Stimulated activated CD4-positive, alpha-beta T cell treated with anti-CD3 and anti-CD28 coated beads, TNF-alpha, amount 100 ng/mL, for 48 hours (primary cell): ENCODE data around the gene ITGA4.

Source experiments
- DNase-seq, 3 donors: peaks; one replicate each; pipeline ENCODE4 v3.0.0-alpha.2; 2020; ENCODE audit warnings: low read depth in 3 of 3

ITGA4 gene

DNA sequence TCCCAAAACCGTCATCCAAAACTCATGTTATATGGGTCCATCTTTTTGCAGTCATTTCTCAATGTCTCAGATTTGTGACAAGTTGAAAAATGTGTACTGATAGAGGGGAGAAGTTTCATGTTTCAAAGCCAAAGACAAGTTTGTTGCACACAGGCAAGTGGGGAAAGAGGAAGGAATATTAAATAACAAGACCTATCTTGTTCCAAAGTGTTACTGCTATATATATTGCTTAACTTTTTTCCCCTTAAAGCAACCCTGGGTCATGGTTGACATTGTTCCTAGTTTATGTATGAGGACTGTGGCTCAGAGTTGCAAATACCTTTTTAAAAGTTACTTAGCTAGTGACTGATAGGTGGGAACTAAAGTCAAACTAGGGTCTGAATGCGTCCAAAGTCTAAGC, 1.7 kb downstream of the ITGA4 start:
- no peak for DNase-seq

DNA sequence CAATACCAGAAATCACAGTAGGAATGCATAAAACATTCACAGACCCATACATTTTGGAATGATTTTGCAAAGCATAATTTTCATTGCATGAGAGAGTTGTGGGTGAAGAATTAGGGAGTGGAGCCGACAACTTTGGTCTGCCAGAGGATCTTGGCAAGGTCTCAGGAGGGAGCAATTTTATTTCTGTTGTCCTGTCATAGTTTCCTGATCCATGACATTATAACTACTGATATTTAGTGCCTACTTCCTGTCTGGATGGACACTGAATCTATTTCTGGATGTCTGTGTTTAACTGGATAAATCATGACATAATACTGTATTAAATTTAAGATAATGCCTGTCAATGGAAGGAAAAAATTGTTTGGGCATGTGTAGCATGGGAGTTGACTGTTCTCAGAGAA, 2.4 kb downstream of the ITGA4 start:
- no peak for DNase-seq

DNA sequence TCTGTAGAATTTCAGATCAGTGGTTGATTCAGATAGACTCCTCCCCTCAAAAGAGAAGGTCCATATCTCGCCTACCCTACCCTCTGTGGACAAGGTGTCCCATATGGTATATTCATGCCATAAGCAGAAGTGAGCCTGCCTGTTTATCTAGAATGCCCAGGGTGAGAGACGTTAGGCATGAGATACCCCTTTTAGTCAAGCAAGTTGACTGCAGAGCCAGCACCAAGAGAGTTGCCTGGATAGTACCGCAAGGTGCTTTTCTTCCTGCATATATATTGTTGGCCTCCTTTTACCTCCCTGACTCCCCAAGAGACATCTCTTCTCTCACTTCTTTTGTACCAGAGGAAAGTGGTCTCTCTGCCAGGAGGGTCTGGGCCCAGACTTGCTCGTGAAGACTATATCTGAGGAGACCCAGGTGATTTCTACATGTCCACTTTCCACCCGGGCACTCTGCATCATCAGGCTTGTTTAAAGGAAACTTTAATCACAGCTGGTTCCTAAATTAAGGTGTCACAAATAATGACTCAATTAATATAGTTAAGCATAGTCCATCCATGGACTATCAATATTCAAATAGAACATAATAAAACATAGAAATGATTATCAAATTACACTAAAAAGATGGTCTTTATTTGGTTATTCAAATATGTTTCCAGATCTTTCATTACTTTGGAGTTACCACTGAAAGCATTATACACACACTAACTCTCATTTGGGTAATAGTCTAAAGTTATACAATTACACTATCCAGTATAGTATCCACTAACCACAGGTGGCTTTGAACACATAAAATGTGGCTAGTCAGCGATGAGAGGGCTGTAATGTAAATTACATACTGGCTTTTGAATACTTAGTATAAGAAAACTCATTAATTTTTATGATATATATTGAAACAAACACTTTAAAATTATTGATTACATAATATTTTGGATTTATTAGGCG, 4.1 kb downstream of the ITGA4 start:
- DNase-seq: no peak

DNA sequence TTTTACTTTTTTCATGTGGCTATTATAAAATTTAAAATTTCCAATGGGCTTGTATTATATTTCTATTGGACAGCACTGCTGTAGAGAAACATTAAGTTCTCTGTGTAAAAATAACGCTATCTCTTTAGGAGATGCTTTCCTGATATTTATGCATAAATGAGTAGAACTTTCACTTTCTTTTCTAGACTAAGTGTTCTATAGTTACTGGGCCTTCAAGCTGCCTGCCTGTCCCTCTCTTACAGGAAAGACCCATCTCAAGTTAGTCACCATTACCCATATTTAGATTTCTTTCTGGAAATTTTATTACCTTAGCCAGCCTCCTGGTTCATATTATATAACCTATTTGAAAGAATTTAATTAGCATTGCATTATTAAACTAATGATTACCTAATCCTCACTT, 4.8 kb downstream of the ITGA4 start:
- DNase-seq: no peak

DNA sequence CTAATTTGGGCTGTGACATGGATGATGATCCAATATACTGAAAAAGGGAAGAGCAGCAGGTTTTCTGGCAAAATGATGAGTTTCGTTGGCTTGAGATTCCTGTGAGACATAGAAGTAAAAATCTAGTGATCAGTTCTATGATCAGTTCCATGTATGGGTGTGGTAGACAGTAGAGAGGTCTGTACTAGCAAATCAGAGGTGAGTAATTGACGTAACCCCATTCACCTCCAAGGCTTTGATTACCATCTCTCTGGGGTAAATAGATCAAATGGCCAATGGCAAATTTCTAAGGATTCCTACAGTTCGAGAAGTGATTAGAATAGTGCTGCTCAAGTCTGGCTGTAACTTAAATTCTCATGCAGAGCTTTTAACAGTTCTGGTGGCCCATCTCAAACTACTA, 6.4 kb downstream of the ITGA4 start:
- DNase-seq: no peak

DNA sequence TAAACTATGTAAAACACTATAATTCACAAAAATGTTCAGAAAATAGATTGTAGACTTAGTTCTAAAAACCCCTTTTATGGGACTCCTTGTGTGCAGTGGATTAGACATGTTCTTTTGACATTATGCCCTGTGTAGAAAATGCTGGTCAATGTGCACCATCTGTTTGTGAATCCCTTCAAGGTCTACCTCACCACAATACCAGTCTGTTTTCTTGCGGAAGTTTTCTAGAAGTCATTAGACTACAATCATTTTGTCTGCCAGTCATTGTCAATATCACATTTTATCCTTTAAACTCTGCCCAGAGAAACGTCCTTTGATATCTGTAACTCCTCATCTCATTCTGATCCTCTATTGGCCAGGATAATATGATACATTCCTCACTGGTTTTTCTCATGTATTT, 7.8 kb downstream of the ITGA4 start:
- DNase-seq: no peak

DNA sequence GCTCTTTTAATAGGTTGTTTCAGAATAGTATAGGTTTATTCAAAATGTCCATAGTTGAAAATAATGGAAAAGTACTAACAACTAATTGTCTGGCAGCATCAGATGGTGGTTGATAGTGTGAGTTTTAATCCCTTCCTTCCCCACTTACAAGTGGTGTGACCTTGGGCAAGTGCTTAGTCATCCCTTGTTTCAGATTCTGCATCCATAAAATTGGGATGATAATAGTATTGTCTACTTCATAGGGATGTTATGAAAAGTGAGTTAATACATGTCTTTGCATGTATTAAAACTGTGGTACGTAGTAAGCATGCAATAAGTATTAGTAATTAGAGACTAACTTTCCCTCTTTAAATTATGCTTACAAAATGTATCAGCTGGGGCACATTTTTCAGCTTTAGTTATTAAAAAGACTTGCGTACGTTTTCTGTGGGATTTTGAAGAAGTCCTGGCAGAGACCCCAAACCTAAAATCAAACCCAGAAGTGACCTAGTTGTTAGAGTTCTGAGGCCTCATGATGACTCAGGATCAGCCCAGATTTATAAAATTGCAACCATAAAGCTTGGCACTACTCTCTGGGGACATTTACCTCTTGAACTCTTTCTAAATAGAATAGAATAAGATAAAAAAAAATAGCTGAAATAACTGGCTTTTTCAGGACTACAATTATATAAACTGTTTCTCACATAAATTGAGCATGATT, 8.6 kb downstream of the ITGA4 start:
- no peak for DNase-seq

DNA sequence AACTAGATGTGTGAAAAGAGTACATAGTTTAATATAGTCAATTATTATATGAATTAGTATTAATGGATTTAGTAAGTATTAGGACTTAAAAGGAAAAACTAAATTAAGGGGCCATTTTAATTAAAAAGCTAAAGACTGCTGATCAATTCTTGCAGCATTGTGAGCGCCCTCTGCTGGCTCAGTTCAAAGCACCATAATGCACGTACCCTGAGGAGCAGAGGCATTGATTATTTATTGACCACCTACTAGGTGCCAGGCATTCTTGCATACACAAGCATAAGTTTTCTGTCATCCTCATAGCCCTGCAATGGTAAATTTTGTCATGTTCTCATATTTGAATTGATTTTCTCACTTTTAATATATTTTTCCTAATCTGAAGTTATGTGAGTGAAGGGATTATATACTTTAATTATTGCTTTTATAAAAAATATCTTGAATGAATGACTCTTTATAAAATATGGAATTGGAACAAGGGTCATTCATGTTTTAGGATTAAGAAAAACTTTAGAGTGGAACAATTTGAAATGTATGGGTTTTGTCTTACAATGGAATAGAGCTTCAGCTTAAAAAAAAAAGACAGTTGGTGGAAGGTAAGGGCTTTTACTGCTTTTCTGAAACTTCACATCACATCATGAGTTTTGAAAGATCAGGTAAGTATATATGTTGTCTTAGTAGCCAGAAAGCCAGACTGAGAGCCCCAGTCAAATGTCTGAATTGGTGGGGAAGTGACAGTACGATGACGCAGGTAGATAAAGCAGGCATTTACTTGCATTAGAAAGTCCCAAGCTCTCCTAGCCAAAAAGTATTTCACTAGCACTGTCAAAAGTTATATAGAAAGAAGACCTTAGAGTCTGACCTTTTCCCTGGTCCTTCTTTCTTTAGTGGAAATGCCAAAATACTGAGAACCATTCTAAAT, 9.7 kb downstream of the ITGA4 start:
- DNase-seq: peak; percentile 53 to 70 (median 61)

DNA sequence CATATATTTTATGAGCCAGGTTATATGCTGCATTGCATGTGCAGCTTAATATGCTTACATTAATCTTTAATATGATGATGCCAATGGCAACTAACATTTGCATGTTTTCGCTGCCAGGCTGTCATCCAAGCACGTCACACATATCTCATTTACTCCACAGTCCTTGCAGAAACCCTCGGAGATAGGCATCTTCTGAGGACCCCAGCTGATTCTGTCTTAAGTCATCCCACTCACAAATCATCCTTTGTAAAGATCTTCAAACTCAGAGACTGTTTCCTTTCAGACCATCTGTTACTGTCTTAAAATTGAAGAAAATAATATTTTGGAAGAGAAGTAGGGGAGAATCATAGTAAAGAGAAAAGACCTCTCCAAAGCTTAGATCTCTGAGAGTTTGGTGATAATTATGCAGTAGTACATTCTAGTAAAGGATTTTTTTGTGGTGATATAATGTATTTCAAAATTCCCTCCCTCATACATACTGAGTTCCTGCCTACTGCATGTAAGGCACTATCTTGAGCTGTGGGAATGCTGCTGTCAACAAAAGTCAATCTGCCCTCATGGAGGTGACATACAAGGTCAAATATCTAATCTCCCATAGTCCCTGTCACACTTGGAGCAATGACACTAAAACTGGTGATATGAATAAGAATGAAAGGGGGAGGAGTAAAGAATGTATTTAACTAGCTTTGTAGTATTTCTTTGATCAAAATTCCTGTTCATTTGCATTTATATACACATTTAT, 11.0 kb downstream of the ITGA4 start:
- DNase-seq: no peak

DNA sequence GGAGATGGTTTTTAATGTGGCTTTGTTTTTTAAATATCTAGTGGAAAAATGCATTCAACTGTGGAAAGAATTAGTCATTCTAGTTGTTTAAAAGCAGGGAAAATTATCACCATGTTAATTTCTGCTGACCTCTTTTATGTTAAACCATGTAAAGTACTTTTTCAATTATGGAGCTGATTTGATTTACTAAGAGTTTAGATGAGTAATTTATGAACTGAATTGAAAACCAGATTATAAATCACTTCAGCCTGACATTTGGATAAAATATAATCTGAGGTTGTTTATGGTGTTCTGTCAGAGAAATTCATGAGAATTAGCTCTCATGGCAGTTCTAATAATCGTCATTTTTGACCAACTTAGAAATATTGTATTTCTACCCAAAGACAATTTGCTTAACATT, 11.6 kb downstream of the ITGA4 start:
- DNase-seq: no peak

DNA sequence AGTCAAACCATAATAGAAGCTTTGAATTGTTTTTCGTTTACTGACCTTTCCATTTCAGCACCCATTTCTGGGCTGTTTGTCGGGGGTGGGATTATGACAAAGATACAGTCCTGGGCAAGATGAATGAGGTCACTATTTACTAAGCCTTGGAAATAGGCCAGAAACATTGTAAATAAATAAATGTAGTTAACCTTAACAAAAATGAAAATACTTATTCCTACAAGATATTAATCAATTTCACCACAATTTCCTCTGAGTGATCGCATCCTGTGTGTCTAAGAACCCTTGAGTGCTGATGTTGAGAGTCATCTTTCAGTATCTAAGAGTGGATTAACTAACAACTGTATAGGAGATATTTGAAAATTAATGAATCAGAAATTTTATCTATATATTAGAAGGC, 14.0 kb downstream of the ITGA4 start:
- no peak for DNase-seq

DNA sequence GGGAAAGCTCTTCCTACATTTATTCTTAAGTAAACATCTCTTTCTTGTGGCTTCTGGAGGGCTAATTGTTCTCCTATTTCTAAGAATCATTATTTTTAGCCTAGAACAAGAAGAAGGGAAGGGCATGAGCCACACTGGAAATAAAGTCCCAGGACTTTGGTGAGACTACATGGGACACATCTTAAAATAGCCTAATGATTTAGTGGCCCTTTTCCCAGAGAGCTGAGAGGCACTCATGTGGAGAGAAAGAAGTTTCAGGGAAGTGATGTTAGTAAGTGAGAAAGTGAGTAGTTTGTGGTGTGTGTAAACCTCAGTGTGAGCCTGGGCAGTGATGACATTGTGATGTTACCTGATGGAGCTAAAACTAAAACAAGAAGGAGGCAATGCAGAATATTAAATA, 14.6 kb downstream of the ITGA4 start:
- DNase-seq: no peak

DNA sequence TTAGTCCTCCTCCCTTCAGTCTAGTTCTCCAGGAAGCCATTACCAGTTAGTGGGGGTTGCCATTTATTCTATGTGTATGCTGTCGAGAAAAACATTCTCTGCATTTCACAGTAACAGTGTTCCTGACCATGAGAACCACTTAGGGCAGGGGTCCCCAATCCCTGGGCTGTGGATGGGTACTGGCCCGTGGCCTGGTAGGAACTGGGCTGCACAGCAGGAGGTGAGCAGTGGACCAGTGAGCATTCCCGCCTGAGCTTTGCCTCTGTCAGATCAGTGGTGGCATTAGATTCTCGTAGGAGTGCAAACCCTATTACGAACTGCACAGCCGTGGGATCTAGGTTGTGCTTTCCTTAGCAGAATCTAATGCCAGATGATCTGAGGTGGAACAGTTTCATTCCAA, 15.8 kb downstream of the ITGA4 start:
- no peak for DNase-seq

DNA sequence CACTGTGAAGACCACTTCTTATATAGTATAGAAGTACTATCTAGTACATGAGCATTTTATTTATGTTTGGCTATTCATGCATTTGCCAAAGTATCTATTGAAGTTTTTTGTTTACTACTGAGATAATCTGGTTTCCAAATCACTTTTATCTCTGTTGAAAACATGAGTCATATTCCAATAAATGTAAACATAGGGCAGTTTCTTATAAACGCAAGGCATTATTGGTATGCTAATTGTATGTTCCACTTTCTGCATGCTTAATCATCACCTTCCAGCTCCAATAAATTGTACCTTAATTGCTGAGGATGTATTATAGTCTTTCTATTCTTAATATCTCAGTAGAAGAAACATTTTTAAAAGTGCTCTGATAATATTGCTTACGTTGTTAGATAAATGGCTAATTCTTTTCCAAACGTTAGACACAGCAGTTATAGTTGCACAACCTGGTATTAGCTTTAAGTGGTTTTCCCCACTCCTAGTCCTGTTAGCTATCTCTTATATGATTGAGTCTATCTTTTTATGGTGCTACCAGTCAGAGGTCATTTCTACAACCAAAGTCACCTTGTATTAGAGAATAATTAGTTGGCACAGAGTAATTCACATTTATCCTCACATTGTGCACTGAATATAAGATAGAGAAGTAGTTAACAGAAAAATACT, 17.2 kb downstream of the ITGA4 start:
- DNase-seq: no peak

DNA sequence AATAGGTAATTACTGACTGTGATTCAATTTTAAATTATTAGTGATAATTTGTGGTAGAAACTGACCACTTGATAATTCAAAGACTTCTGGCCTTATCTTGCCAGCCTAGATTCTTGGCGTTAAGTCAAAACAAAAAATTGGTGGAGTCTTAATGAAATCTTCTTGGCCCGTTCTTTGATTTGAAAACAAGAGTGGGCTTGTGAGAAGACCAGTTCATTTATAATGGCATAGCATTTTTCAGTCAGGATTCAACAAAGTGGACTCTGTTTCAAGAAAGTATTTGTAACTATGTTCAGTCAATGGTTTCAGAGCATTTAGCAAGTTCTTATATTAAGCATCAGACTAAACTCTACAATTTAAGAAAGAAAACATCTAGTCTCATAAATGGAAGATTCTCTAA, 26.0 kb downstream of the ITGA4 start:
- DNase-seq: no peak

DNA sequence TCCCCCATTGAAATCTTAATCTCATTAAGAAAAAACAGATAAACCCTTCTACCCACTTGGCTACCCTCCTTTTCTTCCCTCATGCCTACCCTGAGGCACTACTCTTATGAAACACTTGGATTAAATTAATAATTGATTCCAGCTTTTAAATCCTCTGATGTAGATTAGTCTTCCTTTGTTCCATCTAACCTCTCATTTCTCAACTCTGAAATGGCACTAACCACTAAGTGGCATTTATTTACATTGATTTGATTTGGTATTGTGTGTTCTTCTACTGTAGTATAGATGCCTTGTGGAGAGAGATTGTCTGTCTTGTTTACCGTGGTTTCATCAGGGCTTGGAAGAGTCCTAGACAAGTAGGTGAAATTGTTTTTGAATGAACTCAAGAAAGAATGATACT, 26.7 kb downstream of the ITGA4 start:
- no peak for DNase-seq

DNA sequence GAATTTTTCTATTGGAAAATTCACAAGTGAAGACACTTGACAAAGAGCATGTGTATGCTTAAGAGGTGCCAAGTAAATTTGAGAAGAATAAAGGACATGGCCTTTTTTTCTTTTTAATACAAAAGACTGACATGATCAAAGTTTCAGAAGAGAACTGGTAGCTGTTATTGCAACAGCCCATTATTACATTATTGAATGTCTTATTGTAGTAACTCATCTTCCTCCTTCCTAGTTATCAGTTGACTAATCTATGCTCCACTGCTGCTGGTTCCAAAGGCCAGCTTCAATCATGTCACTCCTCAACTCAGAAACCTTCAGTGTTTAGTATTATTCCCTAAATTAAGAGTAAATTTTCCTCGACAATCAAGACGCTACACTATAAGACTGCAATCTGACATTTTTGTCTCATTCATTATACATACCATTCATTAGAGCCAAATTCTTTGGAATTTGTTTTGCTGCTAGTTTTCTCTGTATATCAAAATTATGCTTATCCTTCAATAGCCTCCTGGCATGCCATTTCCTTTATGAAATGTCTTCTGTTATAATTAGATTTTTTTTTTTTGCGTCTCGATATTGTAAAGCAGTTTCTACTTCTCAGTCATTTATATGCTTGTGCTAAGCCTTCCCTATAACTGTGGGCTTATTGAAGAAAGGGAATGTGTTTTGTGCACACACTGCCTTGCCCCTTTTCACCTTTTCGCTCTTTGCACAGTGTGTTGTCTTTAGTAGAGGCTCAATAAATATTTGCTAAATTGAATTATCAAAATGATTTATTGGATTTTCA, 27.9 kb downstream of the ITGA4 start:
- DNase-seq: no peak

DNA sequence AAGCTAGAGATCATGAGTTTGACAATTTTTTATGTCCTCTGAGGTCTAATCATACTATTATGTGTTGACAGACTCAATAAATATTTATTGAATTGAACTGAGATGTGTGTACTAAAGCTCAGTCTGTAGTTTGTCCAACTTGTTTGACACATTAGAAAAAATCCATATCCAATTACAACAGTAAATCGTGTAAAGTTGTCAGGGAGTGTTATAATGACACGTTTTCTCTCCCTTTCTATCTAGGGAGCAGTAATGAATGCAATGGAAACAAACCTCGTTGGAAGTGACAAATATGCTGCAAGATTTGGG, 28.4 kb downstream of the ITGA4 start:
- DNase-seq: no peak

DNA sequence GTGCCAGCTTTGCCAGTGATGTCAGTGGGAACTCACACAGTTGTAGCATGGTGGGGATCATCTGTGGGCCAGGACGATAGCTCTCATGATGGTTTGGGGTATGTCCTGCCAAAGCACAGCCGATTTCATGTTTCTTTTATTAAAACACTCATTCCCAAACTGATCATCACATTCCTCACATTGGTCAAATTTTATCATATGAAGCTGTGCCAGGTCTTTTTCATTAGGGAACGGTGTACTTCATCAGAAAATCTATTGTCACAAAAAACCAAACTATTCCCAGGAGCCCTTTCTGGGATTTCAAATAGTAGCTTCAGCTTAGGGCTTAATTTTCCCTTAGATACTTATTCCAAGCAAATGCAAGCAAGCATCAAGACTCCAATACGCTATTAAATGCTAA, 42.0 kb downstream of the ITGA4 start:
- no peak for DNase-seq

DNA sequence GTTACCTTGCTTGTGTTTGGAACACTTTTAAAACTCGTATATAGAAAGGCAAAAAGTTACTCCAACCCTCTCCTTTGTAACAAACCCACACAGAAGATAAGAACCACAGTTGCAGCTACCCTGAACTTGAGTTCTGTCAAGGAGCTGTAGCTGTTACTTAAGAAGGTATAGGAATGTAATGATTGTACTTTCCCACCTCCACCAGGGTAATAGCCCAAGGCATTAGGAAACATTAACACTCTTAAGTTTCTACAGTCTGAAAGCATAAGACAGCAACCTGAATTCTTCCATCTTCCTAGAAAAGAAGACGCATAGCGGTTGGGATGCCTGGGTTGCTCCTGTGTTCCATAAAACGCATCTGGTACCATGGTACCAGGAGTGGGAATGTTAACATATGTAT, 43.0 kb downstream of the ITGA4 start:
- no peak for DNase-seq
